Suprapubic skin (tissue), 4 donors: Measurements from ENCODE around the gene RIMBP2. TPM values are rescaled to one million over a fixed set of nuclear protein-coding genes. Genes with fewer than 3 reads are reported as not detected.

Source experiments
- DNase-seq, 2 donors: peaks; one replicate each; pipeline ENCODE4 v3.0.0-alpha.2; 2019; ENCODE audit warnings: low spot score in 2 of 2
- H3K27ac ChIP-seq: fragments of 200-600 bp; sonication (generic); one replicate; pipeline ENCODE4 v1.5.1; 2019
- H3K27me3 ChIP-seq: fragments of 200-600 bp; sonication (generic); one replicate; pipeline ENCODE4 v1.5.1; 2019
- H3K36me3 ChIP-seq: fragments of 200-600 bp; sonication (generic); one replicate; pipeline ENCODE4 v1.5.1; 2019
- H3K4me1 ChIP-seq: fragments of 200-600 bp; sonication (generic); one replicate; pipeline ENCODE4 v1.5.1; 2019
- H3K4me3 ChIP-seq: fragments of 200-600 bp; sonication (generic); one replicate; pipeline ENCODE4 v1.5.1; 2019; ENCODE audit warnings: mild to moderate bottlenecking
- H3K9me3 ChIP-seq: fragments of 200-600 bp; sonication (generic); one replicate; pipeline ENCODE4 v1.5.1; 2019
- EP300 ChIP-seq: sonication (generic); formaldehyde crosslinking; IDR thresholded peaks from one replicate; pipeline ENCODE4 v1.6.1; 2017; ENCODE audit warnings: antibody characterized with exemption
- POLR2A ChIP-seq, 2 donors: fragments of 450-650 bp; IDR thresholded peaks; one replicate each; pipeline ENCODE4 v1.6.1; 2017; ENCODE audit warnings: antibody characterized with exemption in 2 of 2, mild to moderate bottlenecking in 2 of 2, moderate library complexity in 2 of 2
- POLR2AphosphoS5 ChIP-seq, 3 donors: sonication (generic); formaldehyde crosslinking; IDR thresholded peaks; one replicate each; pipeline ENCODE4 v1.6.1; 2017; ENCODE audit warnings: antibody characterized with exemption in 3 of 3
- whole genome bisulfite sequencing: methylation state at CpG from one replicate; pipeline ENCODE4 v1.1.5; 2018; 5-methylcytosine and 5-hydroxymethylcytosine counted together
- total RNA-seq, 4 donors: library from RNA; depleted of rRNA; stranded (reverse); fragments of >200 nt; gene quantifications; one replicate each; pipeline ENCODE4 v1.1.0, GENCODE V29; 2016
- TF ChIP-seq, protein P1 (sequence below), 2 donors: fragments of 200-600 bp in 1 of 2; fragments of 450-650 bp in 1 of 2; sonication (generic) in 1 of 2; IDR thresholded peaks; one replicate each; pipeline ENCODE4 v1.5.1; 2016 to 2019; ENCODE audit warnings: antibody characterized with exemption in 2 of 2, mild to moderate bottlenecking in 1 of 2, moderate library complexity in 1 of 2

The RIMBP2 gene
- total RNA-seq, 4 donors from 2014 or later = 2.1 to 21.8 (median 3.0) TPM

GRCh38 chr12:130458341-130458740, 257.8 kb downstream of the RIMBP2 start:
- Histone ChIP-seq H3K4me1 (no peaks in the 10 kb centered on the region), H3K36me3 (no peaks in the 10 kb centered on the region), H3K4me3 (no peak overlapping the region), H3K27me3 (no peaks in the 10 kb centered on the region), H3K27ac (no peak overlapping the region), H3K9me3 (no peaks in the 10 kb centered on the region)
- WGBS = 89% methylated on average over 7 of the region's 12 CpGs
- TF ChIP-seq EP300 (no peak), POLR2A (IDR thresholded peaks at IDR 0.05) (no peak), POLR2AphosphoS5 (IDR thresholded peaks at IDR 0.05) (no peak)
- TF ChIP-seq, protein P1, sequence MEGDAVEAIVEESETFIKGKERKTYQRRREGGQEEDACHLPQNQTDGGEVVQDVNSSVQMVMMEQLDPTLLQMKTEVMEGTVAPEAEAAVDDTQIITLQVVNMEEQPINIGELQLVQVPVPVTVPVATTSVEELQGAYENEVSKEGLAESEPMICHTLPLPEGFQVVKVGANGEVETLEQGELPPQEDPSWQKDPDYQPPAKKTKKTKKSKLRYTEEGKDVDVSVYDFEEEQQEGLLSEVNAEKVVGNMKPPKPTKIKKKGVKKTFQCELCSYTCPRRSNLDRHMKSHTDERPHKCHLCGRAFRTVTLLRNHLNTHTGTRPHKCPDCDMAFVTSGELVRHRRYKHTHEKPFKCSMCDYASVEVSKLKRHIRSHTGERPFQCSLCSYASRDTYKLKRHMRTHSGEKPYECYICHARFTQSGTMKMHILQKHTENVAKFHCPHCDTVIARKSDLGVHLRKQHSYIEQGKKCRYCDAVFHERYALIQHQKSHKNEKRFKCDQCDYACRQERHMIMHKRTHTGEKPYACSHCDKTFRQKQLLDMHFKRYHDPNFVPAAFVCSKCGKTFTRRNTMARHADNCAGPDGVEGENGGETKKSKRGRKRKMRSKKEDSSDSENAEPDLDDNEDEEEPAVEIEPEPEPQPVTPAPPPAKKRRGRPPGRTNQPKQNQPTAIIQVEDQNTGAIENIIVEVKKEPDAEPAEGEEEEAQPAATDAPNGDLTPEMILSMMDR (IDR thresholded peaks at IDR 0.05) = no peak
- DNase-seq = no peak

- no peaks in the 10 kb centered on the region for H3K36me3 ChIP-seq
- WGBS = 76% methylated on average over 9 of the region's 9 CpGs
Measured at GRCh38 chr12:130457215-130457614, 258.9 kb downstream of the RIMBP2 start.

GRCh38 chr12:130456375-130457199, 259.5 kb downstream of the RIMBP2 start:
- Histone ChIP-seq H3K4me3 (no peak overlapping the region), H3K27me3 (no peaks in the 10 kb centered on the region), H3K36me3 (no peaks in the 10 kb centered on the region), H3K27ac (no peak overlapping the region), H3K9me3 (no peaks in the 10 kb centered on the region), H3K4me1 (no peaks in the 10 kb centered on the region)
- WGBS = 78% methylated on average over 23 of the region's 28 CpGs
- no peak for DNase-seq
- TF ChIP-seq, protein P1 (IDR thresholded peaks at IDR 0.05) = no peak
- no peak for TF ChIP-seq POLR2A (IDR thresholded peaks at IDR 0.05)
- no peak for TF ChIP-seq POLR2AphosphoS5 (IDR thresholded peaks at IDR 0.05)
- TF ChIP-seq EP300 = no peak

More at GRCh38 chr12:130457215-130457614, 258.9 kb downstream of the RIMBP2 start:
- Histone ChIP-seq H3K27me3 (no peaks in the 10 kb centered on the region), H3K4me3 (no peak overlapping the region), H3K9me3 (no peaks in the 10 kb centered on the region), H3K27ac (no peak overlapping the region), H3K4me1 (no peaks in the 10 kb centered on the region)
- no peak for DNase-seq
- TF ChIP-seq POLR2AphosphoS5 (IDR thresholded peaks at IDR 0.05) = no peak
- TF ChIP-seq EP300 = no peak
- TF ChIP-seq POLR2A (IDR thresholded peaks at IDR 0.05) = no peak
- TF ChIP-seq, protein P1 (IDR thresholded peaks at IDR 0.05) = no peak

DNA sequence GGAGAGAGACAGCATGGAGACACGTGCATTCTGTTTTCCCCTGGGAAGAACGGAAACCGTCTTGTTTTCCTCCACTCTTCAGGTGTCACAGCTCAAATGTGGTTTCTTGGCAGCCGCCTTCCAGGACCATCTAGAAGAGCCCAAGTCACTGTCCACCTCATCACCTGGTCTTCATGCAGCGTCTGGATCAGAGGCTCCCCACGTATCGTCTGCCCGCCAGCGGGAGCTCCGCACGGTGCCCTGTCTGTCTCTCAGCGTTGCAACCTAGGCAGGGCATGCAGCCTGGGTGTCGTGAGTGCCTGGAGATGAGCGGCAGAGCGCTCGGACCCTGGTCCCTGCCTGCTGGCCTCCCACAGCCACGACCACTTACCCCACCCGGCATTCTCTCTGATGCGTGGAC, 260.9 kb downstream of the RIMBP2 start:
- DNase-seq = no peak
- TF ChIP-seq POLR2AphosphoS5 (IDR thresholded peaks at IDR 0.05) = no peak
- no peak for TF ChIP-seq EP300
- TF ChIP-seq, protein P1 (IDR thresholded peaks at IDR 0.05) = no peak
- TF ChIP-seq POLR2A (IDR thresholded peaks at IDR 0.05) = no peak
- 83% methylated on average over 14 of the region's 19 CpGs for WGBS
- Histone ChIP-seq H3K36me3 (no peaks in the 10 kb centered on the region), H3K4me1 (no peaks in the 10 kb centered on the region), H3K27ac (no peak overlapping the region), H3K27me3 (no peaks in the 10 kb centered on the region), H3K4me3 (no peak overlapping the region), H3K9me3 (no peaks in the 10 kb centered on the region)

GRCh38 chr12:130454296-130454695, 261.8 kb downstream of the RIMBP2 start:
- no peaks in the 10 kb centered on the region for H3K27me3 ChIP-seq
- DNase-seq = no peak
- TF ChIP-seq POLR2AphosphoS5 (IDR thresholded peaks at IDR 0.05) = no peak
- no peak for TF ChIP-seq EP300
- TF ChIP-seq, protein P1 (IDR thresholded peaks at IDR 0.05) = no peak
- no peak for TF ChIP-seq POLR2A (IDR thresholded peaks at IDR 0.05)
- H3K4me3 ChIP-seq = no peak overlapping the region
- WGBS = 87% methylated on average over 9 of the region's 9 CpGs
- H3K27ac ChIP-seq = no peak overlapping the region
- H3K4me1 ChIP-seq = no peaks in the 10 kb centered on the region
- H3K9me3 ChIP-seq = no peaks in the 10 kb centered on the region
- no peaks in the 10 kb centered on the region for H3K36me3 ChIP-seq
